ENCODE measurements around the gene MND1.

The MND1 gene, protein sequence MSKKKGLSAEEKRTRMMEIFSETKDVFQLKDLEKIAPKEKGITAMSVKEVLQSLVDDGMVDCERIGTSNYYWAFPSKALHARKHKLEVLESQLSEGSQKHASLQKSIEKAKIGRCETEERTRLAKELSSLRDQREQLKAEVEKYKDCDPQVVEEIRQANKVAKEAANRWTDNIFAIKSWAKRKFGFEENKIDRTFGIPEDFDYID

DNA sequence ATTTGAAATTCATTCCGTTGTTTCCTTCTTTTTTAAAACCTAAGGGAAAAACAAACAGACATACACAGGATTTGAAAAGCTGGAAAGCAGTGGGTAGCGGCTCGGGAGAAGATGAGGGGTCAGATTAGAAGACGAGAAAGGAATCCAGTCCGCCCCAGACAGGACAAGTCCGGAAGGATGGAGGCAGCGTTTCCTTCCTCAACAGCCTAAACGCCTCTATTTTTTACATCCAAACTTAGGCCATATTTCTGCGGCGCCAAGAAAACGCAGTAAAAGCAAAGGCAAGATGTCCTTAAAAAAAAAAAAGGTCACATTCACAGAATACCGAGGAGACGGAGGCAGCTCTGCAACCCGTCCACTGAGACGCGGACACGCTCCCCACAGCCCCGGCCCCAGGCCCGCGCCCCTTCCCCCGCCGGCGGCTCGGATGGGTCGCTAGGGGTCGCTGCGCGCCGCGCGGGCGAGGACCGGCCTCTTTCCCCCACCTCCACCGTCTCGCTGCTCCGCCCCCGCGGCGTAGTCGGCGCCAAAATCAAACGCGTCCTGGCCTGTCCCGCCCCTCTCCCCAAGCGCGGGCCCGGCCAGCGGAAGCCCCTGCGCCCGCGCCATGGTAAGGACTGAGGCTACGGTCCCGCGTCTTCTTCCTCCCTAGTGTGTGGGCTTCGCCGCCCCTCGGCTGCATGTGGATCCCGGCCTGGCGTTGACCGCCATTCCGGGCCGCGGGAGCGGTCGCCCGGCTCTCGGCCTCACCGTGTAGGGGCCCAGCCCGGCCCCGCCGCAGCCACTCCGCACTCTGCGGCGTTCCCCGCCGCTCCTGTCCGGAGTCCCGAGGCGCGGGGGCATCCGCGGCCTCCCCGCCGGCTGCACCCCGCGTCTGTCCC lies at the start of gene MND1:
MND1 (plus strand) TSS at position 558 of the 881 bp plus-strand sequence; CDS start at position 608, 50 bp downstream.
- peak; percentile 76 for DNase-seq (ENCODE audit: low read depth, low spot score)

DNA sequence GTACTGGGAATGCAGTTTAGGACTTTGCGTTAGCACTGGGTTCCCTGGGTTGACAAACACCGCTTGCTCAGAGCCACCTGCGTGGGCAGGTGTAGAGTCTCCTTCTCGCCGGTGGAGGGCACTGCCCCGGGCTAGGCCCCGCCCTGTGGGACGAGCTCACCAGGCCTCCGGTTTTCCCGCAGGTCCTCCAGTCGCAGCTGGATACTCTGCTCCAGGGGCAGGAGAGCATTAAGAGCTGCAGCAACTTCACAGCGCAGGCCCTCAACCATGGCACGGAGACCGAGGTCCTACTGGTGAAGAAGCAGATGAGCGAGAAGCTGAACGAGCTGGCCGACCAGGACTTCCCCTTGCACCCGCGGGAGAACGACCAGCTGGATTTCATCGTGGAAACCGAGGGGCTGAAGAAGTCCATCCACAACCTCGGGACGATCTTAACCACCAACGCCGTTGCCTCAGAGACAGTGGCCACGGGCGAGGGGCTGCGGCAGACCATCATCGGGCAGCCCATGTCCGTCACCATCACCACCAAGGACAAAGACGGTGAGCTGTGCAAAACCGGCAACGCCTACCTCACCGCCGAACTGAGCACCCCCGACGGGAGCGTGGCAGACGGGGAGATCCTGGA lies 49.2 kb upstream of the MND1 start:
- DNase-seq (ENCODE audit: low read depth, low spot score), result no peak

DNA sequence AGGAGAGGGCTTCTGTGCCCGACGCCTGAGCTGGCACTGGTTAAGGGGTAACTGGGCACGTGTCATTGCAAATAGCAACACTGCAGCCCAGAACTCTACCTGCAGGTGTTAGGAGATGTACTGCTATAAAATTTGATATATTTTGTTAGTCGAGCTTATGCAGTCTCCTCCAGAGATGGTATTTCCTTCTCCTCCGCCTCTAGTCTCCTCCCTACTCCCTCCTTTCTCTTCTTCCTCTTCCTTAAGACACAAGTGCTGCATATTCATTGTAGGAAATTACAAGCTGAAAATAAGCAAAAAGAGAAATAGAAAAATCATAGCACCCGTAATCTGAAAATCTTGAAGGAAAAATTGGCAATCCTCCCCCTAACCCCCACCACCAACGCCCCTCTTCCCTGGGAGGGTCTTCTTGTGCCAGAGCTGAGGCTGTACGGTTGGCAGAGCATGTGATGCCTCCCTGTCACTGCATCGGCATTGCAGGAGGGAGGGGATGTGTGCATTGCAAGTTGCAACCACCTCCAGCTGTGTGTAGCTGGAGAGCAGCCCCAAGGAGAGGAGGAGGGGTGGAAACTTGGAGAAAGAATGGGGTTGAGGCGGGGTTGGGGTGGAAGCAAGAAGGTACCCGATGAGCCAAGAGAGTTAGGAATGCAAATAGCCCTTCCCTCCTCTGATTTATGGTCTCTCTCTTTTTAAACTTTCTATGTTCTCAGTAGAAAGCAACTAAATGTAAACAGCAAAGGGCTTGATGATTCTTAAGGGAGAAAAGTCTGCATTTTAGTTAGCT lies 48.3 kb upstream of the MND1 start:
- DNase-seq (ENCODE audit: low read depth, low spot score), result no peak

DNA sequence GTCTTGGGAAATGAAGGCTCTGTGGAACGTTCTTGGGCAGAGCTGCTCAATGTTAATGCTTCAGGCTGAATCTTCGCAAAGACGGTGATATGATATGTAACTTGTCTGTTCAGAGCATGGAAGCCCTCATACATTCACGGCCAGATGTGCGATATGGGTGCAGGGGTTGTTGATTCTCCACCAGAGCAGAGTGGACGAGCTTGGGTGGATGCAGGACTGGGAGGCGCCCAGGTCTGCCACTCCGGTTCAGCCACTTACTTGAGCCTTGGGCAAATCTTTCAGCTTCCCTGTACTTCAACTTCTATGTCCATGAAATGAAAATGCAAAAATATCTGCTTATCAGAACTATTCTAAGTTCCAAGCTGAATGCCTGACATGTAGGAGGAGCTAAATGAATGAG lies 47.4 kb upstream of the MND1 start:
- DNase-seq (ENCODE audit: low read depth, low spot score), result no peak

DNA sequence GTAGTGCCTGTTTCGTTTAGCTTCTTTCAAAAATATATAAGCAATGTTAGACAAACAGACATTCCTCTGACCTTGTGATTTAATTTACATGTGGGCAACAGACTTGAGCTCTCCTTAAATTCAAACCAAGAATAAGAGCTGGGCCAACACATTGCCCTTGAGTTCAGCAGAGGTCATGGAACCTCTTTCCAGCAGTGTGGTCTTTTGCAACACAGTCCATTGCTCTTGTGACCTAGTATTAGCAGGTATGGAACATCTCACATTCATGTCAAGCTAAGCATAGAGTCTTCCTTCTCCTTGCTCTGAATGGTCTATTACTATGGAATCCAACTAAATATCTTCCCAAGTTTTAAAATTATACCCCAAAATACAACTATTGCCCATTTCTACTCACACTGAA lies 33.7 kb upstream of the MND1 start:
- no peak for DNase-seq (ENCODE audit: low read depth, low spot score)

DNA sequence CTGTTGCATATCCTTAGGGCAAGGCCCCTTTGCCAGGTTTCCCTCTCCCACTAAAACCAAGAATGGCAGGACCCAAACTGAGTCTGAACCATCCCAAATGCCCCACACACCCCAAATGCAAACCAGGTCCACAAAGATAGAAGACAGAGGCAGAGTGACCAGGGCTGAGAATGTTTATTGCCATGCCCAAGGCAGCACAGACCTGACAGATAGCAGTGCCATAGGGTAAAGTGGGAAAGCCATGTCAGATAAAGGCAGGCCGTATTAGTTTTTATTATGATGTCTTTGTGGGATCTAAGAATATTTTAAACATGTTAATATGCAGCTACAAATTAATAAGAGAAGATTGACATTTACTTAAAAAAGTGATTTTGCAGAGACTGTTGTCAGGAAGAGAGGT lies 29.6 kb upstream of the MND1 start:
- no peak for DNase-seq (ENCODE audit: low read depth, low spot score)

DNA sequence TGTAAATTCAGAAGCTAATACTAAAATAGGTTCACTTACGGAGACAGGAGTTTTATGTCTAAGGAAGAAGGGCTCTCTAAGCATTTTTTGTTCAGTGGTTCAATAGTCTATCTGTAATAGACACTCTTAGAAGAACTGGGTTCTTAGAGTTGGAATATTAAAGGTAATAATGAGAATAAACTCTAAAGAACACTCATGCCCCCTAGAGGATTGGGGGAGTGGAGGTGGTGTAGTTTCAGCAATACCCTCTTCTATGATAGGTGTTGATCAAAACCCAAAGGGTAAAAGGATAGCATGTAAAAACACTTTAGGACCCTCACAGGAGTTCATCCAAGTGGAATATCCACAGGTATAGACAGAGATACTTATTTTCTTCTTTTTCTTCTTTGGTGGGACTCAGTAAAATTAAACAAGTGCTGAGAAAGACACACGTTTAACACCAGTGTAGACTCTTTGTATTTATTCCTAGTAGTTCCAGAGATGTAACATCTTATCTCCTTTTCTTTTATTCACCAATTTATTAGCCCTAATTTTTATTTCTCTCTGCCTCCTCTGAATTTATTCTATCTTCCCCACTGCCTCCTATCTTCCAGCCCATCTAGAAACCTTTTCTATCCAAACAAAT lies 25.7 kb upstream of the MND1 start:
- DNase-seq (ENCODE audit: low read depth, low spot score), result no peak

DNA sequence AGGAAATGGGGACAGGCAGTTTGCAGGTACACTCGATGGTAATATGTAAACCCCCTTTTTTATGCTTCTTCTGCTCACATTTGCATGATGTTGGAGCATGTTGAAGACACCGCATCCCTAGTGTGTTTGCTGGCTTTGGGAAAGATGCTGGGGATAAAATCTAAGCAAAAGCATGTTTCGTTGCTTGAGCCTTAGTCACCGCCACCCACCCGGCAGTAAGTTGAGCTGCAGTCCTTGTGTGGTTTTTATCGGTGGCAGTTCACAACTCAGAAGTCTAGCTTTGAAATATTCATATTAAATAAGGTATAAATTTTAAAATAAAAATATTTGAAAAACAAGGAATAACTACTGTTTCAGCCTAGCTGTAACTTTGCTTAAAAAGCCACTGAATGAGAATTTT lies 21.7 kb upstream of the MND1 start:
- DNase-seq (ENCODE audit: low read depth, low spot score), result no peak

DNA sequence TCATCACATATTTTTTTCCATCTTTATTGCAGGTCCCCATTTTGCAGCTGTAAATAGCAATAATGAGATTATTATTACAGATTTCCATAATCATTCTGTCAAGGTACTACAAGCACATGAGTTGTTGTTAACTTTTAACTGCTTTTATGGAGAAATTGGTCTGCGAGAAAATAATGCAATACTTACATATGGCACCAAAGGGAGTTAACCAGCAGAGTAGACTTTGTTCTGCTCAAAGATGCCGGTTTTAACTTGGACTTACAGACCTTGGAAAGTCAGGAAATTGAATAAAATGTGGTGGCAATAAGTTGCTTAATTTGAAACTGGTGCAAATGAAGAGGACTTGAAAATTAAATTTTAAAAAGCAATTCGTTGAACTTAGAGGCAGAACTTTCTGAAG lies 20.4 kb upstream of the MND1 start:
- no peak for DNase-seq (ENCODE audit: low read depth, low spot score)

DNA sequence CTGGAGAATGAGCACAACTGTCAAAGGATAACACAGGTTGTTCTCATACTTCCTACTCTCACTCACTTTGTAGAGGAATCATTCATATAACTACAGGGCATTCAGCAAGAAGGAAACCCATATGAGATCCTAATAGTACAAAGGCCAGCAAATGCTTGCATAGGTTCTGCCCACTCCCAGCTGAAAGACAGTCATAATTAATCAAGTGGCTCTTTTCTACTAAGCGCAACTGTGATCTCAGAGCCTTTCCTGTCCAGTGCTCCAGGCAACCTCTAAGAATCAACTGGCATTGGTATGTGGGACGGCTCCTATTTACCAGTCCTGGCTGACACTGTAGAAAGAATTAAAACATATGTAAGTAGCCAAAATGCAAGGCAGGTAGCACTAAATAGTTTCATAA lies 18.9 kb upstream of the MND1 start:
- DNase-seq (ENCODE audit: low read depth, low spot score), result no peak

DNA sequence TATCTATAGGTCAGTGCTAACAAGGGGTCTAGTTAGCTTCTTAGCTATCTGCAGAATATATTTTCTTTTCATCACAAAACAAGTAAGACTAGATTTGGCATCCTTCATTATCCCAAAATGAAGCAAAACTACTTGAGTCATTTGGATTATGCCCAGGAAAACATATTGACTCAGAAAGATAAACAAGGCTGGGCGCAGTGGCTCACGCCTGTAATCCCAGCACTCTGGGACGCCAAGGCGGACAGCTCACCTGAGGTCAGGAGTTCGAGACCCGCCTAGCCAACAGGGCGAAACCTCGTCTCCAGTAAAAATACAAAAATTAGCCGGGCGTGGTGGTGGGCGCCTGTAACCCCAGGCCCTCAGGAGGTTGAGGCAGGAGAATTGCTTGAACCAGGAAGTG lies 18.0 kb upstream of the MND1 start:
- no peak for DNase-seq (ENCODE audit: low read depth, low spot score)

DNA sequence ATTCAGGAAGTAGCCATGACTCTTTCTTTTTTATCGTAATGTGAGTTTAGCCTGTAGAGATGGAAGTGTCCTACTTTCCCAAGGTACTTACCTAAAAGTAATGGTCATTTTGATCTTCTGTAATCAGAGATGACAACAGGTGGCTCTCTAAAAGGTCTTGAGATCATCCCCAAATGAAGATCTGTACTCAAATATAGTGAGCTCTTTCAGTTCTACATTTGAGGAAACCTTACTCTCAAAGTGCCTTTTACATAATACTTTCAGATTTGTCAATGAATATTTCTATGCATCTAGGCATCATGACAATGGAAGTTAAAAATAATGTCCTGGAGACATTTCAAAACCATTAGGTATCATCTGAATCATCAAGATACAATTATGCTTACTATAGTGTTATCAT lies 17.2 kb upstream of the MND1 start:
- DNase-seq (ENCODE audit: low read depth, low spot score), result no peak

DNA sequence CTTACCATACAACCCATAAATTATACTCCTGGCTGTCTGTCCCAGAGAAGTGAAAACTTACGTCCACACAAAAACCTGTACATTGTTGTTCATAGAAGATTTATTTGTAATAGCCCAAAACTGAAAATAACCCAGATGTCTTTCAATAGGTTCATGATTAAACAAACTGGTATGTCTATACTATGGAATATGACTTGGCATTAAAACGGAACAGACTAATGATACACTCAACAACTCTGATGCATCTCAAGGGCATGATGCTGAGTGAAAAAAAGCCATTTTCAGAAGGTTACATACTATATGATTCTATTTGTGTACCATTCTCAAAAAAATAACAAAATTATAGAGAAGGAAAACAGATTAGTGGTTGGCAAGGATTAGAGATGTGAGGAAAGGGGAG lies 11.6 kb upstream of the MND1 start:
- DNase-seq (ENCODE audit: low read depth, low spot score), result no peak

DNA sequence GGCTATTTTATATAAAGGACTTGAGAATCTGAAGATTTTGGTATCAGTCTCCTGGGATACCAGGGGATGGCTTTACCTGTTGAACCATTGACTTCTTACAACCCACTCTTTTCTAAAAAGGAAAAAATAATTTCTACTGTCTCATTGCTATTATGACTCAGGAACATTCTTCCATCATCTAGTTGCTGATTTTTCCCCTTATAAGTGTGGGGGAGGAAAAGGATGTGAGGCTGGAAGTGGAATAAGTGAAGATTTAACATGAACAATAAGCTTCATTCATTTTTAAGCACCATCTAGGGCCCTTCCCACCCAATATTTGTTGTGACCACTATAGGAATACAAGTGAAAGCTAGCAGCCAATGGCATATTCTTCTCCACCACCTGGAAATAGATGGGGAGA lies 10.6 kb upstream of the MND1 start:
- no peak for DNase-seq (ENCODE audit: low read depth, low spot score)

DNA sequence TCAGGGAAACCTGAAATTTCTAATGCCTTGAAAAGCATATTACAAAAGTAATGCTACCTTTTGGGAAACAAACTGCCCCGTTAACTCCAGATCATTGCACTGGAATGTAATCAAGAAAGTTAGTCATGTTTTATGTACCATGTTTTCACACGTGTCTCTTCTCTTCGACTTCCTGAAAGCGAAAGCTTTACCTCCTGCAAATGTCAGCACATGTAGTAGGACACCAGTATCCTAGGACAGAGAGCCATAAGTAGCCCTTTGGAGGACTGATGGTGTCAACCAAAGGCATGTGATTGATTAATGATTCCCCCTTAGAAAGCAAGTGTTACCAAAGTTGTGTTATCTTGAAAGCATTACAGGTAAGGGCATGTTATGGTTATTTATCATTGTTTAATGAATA lies 8.8 kb upstream of the MND1 start:
- DNase-seq (ENCODE audit: low read depth, low spot score), result no peak

DNA sequence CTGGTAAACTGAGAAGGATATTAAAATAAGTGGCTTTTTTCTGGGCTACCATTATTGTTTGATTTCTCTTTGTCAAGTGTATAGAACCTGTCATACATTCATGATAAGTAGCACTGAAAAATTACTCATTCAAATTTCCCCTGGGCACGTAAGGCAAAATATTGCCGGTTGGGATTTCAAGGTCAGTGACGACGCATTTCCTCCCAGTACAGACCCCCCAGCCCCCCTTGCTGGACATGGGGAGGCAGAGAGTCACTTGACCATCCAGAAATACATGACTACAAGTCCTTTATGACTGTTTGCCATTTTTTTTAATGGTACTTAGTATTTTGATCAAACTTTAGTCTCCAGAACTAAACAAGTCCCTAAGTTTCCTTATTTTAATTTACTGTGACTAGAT lies 6.8 kb upstream of the MND1 start:
- no peak for DNase-seq (ENCODE audit: low read depth, low spot score)

DNA sequence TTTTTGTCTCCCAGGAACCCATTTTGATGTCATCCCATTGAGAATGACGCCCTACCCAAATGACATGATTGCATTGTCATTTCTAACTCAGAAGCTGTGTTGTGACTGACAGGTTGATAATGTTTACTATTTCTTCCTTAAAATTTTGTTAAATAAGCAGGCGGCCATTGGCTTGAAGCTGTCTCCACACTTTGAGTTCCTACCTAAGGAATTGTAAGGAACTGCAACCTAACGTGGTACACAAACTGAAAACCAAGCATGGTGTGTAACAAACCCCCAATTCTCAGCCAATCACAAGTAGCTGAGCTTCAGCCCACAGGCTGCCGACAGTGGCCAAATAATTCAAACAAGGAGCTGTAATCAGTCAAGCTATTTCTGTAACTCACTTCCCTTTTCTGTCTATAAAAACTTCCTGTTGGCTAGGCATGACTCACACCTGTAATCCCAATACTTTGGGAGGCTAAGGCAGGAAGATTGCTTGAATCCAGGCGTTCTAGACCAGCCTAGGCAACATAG lies 2.9 kb upstream of the MND1 start:
- DNase-seq (ENCODE audit: low read depth, low spot score), result no peak

DNA sequence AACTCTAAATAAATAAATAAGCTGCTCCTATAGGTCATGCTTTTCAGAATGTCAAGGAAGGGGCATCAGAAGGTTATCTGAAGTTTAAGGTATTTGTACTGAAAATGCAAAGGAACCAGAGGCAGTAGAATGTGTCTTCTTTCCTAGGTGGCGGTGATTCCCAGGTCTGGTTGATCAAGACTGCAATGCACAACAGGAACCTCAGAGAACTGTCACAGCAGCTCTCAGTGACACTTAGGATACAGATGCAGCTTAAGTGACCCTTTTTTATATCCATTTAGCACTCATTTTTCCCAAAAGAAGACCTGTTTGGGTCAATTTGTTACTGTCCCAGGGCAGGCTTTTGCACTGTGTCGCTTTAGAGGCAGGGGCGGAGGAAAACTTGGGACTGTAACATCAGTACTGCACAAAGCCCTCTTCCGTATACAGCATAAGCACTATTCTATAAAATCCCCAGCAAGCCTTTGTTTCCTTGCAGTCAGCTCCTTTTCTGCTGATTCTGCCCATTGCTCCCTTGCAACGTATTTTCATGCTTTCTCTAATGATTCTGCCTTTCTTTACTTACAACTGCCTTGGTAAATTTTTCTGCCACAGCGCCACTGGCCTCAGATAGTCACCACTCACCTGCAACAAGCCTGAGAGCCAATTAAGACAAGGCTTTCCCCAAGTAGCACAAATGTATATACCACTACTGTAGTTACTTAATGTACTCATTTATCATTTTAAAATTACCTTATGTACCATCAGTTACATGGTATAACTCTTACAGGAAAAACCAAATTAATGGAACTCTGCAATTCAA lies 1.5 kb upstream of the MND1 start:
- no peak for DNase-seq (ENCODE audit: low read depth, low spot score)

DNA sequence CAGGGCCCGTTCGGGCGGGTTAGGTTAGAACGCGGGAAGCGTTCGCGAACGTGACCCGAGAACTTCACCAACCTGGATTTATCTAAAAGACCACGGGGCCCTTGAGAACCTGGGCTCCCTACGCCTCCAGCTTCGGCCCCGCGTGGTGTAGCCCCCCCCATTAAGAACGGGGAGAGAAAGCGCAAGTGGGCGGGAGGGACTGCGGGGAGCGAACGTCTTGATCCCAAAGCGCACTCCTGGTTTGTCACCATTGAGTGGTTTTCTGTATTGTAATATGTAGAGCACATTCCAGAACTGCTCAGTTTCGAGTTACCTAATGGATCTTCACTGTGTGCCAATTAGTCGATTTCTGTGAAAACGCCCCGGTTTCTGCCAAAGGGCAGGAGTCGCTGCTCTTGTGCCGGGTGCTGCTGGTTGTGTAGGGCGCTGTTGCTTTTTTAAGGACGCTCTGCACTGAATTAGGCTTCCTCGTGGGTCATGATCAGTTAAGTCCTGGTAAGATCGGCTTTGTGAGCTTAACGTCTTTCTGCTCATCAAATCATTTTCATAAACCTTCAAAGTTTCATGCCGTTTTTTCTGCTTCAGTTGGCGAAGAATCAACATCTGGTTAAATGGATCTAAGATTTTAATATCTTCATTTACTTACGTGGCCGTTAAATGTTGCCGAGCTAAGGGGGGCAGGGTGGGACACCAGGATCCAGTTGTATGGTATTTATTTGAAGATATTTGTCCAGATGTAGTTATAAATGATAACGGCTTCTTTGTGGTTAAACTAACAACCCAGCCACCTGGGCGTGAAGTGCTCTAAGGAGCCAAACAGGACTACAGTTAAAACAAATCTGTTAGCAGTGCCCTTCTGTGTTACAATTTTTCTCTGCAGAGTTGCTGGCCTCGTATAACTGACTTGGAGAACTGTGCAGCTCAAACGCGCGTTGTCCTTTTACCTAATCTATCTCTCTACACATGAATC lies 809 bp downstream of the MND1 start:
- DNase-seq (ENCODE audit: low read depth, low spot score), result peak; percentile 9

All from activated naive CD8-positive, alpha-beta T cell treated with anti-CD3 and anti-CD28 coated beads, Interleukin-2, amount 50 U/mL, for 16 hours (primary cell).